Stimulated activated naive CD8-positive, alpha-beta T cell treated with anti-CD3 and anti-CD28 coated beads, Interleukin-15, Interleukin-2, amounts not matched to agents 100 U/mL and 50 U/mL, for 24 hours (primary cell): ENCODE measurements around the gene SLCO4A1.

ENCODE experiments used
- ATAC-seq: fragments of 150-1000 bp; cut with Tn5 transposase; one replicate; pipeline ENCODE4 v1.10.0; 2021
- DNase-seq: peaks from one replicate; pipeline ENCODE4 v3.0.0; 2021

The SLCO4A1 gene

DNA sequence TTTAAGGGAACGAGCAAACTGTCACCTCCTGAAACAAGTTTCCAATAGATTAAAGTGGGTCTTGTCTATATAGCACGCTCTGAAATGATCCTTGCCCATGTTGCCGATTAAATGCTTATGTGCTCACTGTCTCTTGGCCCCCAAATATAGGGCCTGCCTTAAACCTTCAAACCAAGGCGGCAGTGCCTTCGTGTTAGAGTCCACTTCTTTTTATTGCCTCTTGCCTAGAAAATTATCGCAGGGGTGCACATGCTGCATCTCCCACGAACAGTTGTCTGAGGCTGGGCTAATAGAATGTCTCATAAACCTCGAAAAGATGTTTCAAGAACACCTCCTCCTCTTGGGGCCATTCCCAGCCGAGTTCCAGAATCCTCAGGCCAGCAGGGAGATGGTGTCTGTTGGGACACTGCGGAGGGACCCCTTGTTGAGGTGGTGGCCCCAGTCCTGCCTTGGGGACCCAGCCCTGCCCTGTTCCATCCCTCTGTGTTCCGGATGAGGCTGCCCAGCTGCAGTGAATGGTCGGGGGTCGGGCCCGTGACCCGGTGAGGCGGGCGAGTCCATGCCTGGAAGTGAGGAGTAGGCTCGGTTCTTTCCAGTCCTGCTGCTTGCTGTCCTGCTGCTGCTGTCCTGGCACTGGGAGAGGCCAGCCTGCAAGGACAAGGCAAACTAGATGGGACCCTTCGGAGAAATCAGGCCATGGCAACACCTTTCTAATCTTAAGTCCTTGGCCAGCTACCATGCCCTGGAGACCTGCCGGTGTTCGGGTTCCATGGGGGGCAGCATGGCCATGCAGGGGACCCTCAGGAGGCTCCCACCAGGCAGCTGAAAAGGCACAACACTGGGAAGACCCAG, 34.7 kb upstream of the SLCO4A1 start:
- no peak for ATAC-seq
- DNase-seq: no peak

DNA sequence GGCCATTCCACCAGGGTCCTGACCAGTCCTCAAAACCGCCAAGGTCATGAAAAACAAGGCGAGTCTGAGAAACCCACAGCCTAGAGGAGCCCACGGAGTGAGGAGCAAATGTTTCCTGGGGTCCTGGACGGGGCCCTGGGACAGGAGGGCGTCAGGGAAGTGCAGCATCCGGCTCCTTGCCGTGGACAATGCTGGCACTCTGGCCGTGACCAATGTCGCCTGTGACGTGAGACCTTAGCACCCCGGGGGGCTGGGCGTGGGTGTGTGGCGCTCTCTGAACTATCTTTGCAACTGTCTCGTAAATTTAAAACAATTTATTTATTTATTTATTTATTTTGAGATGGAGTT, 34.1 kb upstream of the SLCO4A1 start:
- ATAC-seq (no peak), DNase-seq (no peak)

DNA sequence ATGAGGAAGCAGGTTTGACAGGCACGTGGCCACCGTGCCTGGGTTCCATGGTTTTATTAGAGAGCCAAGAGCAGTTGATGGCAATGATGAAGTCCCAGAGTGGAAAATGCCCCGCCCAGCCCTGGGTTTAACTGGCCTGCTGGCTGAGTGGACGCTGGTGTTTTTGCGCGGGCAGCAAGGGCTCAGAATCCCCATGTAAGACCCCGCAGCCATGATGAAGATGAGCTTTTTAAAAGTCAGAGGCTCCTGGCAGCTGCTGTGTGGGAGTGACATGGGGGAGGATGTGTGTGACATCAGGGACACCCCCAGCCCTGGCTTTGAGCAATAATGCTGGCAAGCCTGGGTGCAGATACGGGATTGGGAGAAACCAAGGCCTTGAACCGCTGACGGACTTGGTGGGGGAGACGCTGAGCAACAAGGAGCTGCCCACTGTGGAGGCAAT, 33.0 kb upstream of the SLCO4A1 start:
- DNase-seq (no peak), ATAC-seq (no peak)

DNA sequence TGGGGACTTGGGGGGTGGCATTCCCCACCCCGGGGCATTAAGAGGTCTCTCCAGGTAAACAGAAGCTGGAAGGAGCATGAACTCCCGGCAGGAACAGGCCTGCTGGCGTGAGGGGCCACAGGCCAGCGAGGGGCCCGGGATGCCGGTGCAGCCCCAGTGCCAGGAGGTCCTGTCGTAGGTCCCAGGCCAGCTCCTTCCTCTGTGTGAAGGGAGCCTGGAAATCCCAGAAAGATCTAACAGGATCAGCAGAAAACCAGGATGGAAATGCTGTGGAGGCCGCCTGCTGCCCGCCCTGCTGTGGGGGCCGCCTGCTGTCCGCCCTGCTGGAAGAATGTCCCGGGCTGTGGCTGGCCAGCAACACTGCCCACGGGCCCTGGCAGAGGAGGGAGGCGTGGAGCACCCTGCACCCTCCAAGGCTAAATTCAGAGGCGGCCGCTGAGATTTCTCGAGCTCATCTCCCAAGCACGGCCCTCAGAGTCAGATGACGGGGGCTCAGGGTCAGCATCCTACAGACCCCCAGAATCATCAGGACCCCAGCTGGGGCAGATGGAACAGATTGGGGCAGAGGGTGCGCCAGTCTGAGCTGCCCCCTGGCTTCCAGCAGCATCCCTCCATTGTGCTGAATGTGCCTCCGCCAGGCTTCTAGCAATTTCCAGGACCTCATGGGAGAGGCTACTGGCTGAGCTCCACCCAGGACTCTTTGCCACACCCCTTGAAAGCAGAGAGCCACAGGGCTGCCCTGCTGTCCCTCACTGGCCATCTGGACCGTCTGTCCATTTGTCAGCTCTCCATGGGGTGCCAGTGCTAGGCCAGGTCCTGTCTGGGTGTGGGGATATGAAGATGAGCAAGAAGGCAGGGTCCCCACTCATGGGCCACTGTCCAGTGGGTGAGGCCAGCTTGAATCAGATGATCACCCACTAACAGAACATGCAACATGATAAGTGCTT, 32.2 kb upstream of the SLCO4A1 start:
- ATAC-seq (no peak), DNase-seq (no peak)

DNA sequence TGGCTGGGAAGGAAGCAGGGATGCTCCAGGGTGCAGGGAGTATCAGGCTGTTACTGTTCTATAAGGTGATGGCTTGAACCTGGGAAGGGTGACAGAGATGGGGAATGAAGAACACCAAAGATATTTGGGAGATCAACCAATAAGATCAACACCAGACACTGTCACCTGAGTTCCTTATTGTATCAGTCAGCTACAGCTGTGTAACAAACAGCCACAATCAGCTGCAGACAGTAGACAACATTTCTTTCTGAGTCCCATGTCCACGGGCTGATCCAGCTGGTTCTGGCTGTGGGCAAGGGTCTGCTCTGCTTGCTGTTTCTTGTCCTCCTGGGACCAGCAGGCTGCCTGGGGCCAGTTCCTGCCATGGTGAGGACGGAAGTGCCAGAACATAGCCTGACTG, 31.3 kb upstream of the SLCO4A1 start:
- no peak for DNase-seq
- no peak for ATAC-seq

DNA sequence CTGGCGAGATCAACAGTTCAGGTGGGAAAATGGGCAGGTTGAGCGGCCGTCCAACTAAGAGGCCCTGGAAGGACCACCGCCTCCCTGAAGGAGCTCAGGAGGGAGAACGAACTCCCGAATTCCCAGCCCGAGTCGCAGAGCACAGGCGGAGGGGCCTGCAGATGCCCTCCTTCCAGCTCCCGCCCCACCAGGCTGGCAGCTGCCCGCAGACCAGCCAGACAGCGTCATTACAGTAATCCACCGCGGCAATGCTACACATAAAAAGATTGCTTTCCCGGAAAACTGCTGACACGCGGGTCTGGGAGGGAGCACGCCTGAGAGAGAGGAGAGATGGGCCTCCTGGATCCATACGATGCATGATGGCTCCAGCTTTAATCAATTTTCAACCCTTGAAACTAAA, 30.5 kb upstream of the SLCO4A1 start:
- ATAC-seq: no peak

DNA sequence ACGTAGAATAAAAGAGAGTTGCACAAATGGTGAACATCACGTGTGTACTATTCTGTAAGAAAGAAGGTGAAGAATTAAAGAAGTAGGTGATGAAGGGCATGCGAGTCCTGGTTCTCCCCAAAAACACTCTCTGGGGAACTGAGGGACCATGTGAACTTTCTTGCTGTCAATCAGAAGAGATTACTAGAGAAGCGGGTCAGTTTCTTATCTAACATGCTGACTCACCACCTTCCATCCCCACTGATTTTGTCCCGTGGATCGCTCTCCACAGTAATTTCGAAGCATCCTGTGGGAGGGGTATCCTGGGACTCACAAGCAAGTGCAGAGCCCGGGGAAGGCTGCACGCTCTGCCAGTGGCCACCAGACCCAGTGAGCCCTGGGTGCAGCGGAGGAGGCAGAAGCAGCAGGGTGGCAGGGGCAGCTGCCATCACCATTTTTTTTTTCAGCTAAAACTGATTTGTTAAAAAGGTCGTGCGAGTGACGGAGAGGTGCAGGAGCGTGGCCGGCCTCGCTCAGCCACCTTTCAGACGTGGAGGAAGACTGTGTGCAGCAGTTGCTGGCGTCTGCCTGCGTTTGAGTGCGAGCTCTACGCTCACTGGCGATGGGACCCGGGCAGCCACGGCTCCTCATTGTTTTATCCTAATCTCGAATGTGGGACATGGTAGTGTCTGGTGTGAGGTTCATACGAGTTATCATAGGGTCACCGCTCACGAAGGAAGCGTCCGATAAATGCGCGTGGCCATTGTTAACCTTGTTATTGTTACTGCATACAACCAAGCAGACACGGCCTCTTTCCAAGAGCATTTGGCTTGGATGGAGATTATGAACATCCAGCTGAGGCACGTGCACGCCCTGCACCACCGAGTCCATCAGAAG, 28.0 kb upstream of the SLCO4A1 start:
- no peak for DNase-seq
- ATAC-seq: no peak

More for the DNA sequence above, 30.5 kb upstream of the SLCO4A1 start:
- no peak for DNase-seq

DNA sequence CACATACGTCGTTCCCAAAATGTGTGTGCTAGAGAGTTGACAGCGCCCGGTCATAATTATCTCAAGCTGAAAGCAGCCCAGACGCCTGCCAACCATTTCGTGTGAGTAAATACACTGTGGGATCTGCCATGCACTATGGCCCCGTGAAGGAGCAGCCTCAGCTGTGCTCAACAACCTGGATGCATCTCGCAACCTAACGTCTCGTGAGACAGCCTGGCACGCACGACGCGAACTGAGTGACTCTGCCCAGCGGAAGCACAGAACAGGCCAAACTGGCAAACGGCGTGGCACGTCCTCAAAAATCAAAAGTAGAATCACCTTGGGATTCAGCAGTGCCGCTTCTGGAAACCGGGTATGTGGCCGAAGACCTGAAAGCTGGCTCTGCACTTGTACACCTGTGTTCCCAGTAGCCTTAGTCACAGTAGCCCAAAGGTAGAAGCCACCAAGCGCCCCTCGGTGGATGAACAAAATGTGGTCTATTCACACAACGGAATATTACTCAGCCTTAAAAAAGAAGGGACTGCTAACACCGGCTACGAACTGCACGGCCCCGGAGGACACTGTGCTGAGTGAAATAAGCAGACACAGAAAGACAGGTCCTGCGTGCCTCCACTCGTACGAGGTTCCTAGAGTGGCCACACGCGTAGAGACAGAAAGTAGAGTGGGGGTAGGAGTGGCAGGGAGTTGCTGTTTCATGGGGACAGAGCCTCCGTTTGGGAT, 27.2 kb upstream of the SLCO4A1 start:
- ATAC-seq (no peak), DNase-seq (no peak)

DNA sequence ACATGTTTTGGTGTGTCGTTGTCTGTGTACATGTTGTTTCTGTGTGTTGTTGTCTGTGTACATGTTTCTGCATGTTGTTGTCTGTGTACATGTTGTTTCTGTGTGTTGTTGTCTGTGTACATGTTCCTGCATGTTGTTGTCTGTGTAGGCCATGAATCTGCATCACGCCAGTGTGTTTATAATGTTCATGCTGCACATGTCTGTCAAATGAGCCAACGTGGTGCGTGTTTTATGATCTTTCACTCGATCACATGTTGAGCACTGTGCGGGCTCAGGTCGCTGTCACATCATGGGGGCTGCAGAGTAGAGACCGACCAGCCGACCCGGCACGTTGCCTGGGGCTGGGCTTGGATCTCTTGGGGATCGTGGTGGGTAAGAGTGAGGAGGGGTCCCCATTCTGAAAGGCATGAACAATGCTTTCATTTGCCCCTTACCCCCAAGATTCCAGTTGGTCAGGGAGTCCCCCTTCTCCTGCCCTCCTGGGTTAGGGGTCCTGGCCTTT, 26.5 kb upstream of the SLCO4A1 start:
- DNase-seq (no peak), ATAC-seq (no peak)

DNA sequence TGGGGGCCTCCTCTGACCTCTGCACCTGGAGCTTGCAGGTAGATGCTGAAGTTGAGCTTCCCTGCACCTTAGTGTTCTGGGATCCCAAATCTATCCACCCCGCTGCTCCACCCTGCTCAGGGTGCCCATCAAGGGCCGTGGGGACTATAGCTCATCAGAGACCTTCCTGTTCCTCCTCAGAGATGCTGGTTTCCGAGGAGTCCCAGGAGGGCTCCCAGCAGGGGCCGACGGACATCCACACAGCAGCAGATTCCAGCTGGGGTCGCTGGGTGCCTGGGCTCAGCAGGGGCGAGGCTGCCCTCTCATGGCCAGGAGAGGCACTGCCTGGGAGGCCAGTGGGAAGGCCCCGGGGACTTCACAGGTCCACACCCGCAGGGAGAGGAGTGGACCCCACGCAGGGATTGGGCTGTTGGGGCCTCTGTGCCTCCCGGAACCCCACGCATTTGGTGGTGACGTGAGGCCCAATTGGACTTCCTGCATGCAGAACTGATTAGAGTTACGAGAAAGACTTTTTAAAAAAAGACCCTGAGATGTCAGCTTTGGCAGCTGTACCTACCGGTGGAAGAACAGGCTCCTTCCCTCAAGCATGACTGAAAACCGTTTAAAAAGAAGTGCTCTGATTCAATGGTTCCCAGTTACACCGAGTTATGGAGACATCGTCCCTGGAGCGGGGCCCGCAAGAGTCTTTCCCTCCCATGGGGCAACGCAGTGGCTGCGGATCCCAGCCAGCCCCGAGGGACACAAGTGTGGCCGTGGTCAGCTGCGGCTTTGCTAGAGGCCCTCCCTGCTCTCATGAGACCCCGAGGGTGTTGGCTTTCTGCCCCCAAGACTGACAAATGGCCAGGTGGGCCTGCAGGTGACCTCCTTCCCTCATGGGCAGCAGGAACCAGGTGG, 25.3 kb upstream of the SLCO4A1 start:
- DNase-seq (peak; percentile 88), ATAC-seq (peak; percentile 57)

DNA sequence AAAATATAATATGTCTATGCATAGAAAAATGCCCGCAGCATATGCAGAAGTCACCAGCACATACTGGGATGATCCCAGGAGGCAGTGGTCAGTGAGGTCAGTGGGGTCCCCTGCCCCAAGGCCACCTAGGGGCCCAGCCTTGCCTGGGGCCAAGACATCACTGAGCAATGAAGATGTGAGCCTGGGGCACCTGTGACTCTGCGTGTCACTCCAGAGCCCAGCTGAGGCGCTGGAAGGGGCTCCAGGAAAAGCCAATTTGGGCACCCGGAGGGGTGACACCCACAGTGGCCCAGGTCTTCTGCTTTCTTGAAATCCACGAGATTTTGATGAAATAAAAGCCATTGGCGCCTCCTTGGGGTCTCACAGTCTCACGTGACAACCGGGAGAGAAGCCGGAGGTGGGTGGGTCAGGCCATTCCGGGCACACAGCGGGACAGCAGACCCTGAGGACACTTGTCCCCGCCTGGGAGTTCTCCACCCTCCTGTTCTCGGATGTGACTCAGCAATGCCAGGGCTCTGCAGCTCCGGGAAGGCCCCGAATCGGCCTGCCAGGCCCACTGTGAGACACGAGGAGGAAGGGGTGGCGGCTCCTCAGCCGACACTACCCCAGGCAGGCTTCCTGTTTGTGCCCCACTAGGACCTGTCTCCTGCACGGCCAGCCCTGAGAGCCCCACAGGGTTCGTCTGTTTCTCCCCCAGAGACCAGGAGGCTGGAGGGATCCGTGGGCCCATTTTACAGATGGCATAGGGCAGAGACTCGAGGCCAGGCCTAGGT, 24.4 kb upstream of the SLCO4A1 start:
- peak; percentile 74 for ATAC-seq
- DNase-seq: peak; percentile 79

DNA sequence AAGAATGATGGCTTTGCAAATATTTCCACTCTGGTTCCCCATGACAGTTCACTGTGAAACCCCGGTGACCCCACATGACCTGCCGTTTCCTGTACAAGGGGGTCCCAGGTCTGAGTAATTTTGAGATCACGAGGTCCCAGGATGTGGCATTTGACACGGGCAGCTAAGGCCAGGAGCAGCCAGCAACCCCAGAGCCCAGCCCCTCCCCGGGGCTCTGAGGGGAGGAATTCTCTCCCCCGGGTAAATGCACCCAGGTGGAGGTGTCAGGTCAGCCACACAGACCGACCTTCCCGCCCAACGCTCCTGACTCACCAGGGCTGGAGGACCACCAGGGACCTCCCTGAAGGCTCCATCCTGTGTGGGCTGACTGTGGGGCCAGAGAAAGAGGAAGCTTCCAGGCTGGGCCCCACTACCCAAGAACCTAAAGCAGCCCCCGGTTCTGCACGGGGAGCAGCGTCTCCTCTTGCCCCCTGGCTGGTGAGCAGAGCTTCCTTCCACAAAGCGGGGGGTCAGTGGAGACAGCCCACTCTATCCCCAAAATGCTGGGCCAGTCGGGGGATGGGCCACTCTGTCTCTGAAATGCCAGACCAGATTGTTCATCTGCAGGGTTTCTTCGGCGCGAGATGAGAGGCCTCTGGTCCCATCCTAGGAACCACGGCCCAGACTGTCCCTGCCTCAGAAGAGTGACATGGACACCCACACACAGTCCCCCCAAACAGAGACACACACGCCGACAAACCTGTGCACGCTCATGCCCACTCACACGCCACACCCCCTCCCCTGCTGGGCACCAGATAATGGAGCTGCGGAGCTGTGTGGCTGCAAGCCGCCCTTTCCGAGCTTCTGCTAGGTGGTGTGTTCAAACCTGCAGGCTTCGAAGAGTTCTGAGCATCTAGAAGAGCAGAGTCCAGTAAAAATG, 23.4 kb upstream of the SLCO4A1 start:
- DNase-seq (peak; percentile 80), ATAC-seq (peak; percentile 74)

DNA sequence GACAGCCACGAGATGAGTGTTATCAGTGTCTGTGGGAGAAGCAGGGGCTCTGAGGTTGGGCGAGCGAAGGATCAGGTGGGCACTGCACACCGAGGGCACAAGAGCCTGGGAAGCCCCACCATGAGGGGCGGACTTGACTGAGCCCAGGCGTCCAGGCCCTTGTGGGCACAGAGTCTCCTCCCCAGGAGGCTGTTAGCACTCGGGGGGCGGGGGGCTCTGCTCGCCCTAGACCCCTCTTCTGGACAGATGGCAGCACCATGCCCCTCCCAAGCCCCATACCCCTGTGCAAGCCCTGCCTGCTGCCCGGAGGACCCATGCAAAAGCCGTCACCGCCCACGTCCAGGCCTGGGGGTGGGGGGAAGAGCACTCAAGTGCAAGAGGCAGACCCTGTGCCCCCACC, 21.7 kb upstream of the SLCO4A1 start:
- no peak for DNase-seq
- ATAC-seq: no peak

DNA sequence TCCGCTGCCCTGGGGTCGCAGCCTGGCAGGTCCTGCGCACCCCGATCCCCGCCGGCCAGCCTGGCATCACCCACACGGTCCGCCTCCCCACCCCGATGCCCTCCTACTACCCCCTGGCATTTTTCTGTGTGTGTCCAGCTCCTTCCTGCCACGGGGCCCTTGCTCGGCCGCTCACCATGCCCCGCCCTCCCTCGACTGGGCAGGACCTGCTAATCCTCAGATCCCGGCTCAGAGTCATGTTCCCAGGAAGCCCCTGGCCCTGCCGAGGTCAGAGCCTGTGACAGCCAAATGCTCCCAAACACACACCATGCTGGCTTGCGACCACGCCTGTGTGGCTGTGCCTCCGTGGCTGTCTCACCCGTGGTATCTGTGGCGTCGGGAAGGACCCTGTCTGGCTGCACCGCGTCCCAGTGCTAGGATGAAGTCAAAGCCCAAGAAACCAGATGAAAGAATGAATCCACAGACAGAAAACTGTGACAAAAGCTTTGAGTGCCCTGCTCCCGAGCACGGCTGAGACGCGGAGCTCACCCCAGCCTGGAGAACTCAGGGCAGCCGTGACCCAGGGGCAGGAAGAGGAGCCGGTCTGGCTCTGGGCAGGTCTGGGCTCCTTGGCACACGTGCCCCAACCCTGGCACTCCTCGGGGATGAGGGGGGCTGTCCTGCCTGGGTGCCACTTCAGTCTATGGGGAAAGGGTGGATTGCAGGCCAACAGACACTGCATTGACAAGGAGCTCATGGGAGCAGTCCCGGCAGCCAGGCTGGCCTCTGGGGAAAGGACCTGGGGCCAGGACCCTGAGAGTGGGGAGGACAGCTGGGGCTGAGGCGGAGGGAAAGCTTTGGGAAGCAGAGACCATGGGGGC, 20.8 kb upstream of the SLCO4A1 start:
- no peak for DNase-seq
- no peak for ATAC-seq

DNA sequence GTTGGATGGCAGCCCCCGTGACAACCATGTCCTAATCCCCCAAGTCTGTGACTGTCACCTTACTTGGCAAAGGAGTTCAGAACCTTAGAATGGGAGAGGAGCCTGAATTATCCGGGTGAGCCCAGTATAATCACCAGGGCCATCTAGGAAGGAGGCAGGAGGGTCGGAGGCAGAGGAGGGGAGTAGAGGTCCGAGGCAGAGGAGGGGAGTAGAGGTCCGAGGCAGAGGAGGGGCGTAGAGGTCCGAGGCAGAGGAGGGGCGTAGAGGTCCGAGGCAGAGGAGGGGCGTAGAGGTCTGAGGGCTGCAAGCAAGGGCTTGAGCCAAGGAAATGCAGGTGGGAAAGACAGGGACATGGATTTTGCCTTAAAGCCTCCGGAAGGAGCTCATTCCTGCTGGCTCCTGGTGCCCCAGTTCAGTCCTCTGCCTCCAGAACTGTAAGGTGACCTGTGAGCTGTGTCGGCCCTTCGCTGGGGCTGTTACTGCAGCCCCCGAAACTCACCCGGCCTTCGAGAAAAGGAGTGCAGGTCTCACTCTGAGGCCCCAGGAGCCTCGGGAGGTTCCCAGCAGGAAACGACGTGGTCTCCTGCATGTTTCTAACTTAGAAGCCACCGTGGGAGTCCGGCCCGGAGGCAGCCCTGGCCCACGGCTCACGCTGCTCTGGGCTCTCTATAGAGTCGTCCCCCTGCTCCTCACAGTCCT, 20.0 kb upstream of the SLCO4A1 start:
- ATAC-seq: no peak
- DNase-seq: no peak

DNA sequence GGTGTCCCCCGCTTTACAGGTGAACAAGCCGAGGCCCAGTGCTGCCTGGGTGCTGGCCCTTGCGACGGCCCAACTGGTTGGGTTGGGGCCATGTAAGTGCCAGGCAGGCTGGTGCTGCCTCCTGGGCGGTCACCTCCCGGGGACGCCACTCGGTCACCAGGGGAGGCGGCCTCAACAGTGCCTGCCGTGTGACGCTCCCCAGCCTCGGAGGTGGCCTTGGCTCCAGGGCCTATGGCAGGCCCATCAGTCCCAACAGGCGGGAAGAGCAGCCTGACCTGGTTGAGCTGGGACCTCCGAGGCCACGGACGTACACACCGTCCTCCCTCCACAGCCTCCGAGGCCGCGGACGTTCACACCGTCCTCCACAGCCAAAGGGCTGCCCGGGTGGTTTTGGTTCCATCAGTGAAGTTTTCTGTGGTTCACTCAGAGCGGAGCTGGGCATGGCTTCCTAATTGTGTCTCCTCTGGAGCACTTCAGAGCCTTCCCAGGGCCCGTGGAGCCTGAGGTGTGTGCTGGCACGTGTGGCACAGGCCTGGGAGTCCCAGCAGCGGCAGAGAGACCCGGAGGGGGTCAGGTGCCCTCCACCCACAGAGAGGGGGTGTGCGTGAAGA, 19.3 kb upstream of the SLCO4A1 start:
- no peak for DNase-seq
- ATAC-seq: peak; percentile 0
